Measurements from ENCODE around the gene NXF1. TPM values are rescaled to one million over a fixed set of nuclear protein-coding genes. Genes with fewer than 3 reads are reported as not detected.
A peak's percentile ranks its signal among the peaks of the same experiment; 100 is the strongest.

NXF1 gene
- total and polyA plus RNA-seq, 10 of the 15 experiments (the other 5 are each of a cell fraction or from before 2014, with no cell fraction given), result 20.7 to 84.9 (median 40.6) TPM

DNA sequence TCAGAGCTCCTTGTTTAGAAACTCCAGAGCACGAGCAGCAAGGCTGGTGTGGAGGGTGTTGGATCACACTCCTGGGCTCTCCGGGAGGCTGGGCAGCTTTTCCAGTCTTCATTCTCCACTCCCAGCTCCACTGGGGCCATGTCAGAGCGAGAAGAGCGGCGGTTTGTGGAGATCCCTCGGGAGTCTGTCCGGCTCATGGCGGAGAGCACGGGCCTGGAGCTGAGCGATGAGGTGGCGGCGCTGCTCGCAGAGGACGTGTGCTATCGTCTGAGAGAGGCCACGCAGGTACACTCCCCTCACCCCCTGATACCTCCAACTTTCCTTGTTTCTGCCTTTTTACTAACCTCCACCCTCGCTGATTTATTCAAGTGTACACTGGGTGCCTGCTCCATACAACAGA lies 29.6 kb downstream of the NXF1 start:
- no peak for ATAC-seq
- ChIA-PET POLR2A (interaction anchor here (1.0 to 1.6 kb wide), 3 partner anchors 11 to 22 kb away, joined by 3 to 7 read pairs (median 3); partner anchors contain the start of gene ZBTB3), RAD21 (ENCODE audit: unreplicated experiment) (interaction anchor here (0.6 to 0.9 kb wide), 2 partner anchors 11 to 110 kb away, joined by 3 to 4 read pairs; partner anchors contain the start of genes C11orf98, CSKMT and TMEM179B), CTCF (interaction anchor here (1.3 to 9.6 kb wide), 3 partner anchors 11 to 101 kb away, joined by 3 to 85 read pairs (median 5); partner anchors contain the start of gene TMEM179B), SMC1A (ENCODE audit: uncharacterized antibody, unreplicated experiment) (interaction anchor here (1.2 to 1.8 kb wide), 3 partner anchors 9 to 106 kb away, joined by 3 to 6 read pairs (median 3); no protein-coding TSS in a partner anchor)
- DNase-seq (ENCODE audit: low read depth, low spot score), result no peak
- Histone ChIP-seq H3K4me2 (ENCODE audit: control insufficient read depth, insufficient read depth) (no peak overlapping the region), H3K9me3 (replicated peaks; ENCODE audit: control insufficient read depth, insufficient read depth, low read length) (no peaks in the 10 kb centered on the region), H3K79me2 (ENCODE audit: control insufficient read depth, insufficient read depth, low read length) (peaks cover 12% of the 10 kb centered on the region), H3K27ac (ENCODE audit: control insufficient read depth, insufficient read depth) (no peak overlapping the region), H3K4me1 (ENCODE audit: control insufficient read depth, insufficient read depth, low read length) (peaks cover 8% of the 10 kb centered on the region), H3K36me3 (ENCODE audit: control insufficient read depth in 2 of 2, insufficient read depth in 2 of 2, low read length in 1 of 2) (peaks cover 4 to 13% of the 10 kb centered on the region in 2 experiments; a peak in 2 of 4 replicates), H3K9ac (ENCODE audit: control insufficient read depth, insufficient read depth, low read length) (no peak overlapping the region), H2AFZ (ENCODE audit: control insufficient read depth, low read depth, low read length) (no peak overlapping the region), H4K20me1 (ENCODE audit: control insufficient read depth, insufficient read depth) (no peaks in the 10 kb centered on the region), H3K4me3 (no peak overlapping the region), H3K27me3 (replicated peaks in 1 of 2; ENCODE audit: control insufficient read depth in 2 of 2, insufficient read depth in 2 of 2, low read length in 1 of 2) (no peaks in the 10 kb centered on the region)
- TF ChIP-seq ZNF207 (IDR thresholded peaks at IDR 0.05; ENCODE audit: borderline replicate concordance) (no peak), RBBP5 (conservative IDR thresholded peaks at IDR 0.05) (no peak), MAX (IDR thresholded peaks at IDR 0.05; ENCODE audit: low read depth, low read length) (no peak), NFIC (IDR thresholded peaks at IDR 0.05; ENCODE audit: low read depth, low read length) (no peak), EED (IDR thresholded peaks at IDR 0.05; ENCODE audit: low read depth) (no peak)
- TF ChIP-seq, protein P1, sequence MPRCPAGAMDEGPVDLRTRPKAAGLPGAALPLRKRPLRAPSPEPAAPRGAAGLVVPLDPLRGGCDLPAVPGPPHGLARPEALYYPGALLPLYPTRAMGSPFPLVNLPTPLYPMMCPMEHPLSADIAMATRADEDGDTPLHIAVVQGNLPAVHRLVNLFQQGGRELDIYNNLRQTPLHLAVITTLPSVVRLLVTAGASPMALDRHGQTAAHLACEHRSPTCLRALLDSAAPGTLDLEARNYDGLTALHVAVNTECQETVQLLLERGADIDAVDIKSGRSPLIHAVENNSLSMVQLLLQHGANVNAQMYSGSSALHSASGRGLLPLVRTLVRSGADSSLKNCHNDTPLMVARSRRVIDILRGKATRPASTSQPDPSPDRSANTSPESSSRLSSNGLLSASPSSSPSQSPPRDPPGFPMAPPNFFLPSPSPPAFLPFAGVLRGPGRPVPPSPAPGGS (IDR thresholded peaks at IDR 0.05; ENCODE audit: borderline replicate concordance, insufficient read depth, low read depth, low read length, poor library complexity, severe bottlenecking), result peak; percentile 18
- TF ChIP-seq, protein P2, sequence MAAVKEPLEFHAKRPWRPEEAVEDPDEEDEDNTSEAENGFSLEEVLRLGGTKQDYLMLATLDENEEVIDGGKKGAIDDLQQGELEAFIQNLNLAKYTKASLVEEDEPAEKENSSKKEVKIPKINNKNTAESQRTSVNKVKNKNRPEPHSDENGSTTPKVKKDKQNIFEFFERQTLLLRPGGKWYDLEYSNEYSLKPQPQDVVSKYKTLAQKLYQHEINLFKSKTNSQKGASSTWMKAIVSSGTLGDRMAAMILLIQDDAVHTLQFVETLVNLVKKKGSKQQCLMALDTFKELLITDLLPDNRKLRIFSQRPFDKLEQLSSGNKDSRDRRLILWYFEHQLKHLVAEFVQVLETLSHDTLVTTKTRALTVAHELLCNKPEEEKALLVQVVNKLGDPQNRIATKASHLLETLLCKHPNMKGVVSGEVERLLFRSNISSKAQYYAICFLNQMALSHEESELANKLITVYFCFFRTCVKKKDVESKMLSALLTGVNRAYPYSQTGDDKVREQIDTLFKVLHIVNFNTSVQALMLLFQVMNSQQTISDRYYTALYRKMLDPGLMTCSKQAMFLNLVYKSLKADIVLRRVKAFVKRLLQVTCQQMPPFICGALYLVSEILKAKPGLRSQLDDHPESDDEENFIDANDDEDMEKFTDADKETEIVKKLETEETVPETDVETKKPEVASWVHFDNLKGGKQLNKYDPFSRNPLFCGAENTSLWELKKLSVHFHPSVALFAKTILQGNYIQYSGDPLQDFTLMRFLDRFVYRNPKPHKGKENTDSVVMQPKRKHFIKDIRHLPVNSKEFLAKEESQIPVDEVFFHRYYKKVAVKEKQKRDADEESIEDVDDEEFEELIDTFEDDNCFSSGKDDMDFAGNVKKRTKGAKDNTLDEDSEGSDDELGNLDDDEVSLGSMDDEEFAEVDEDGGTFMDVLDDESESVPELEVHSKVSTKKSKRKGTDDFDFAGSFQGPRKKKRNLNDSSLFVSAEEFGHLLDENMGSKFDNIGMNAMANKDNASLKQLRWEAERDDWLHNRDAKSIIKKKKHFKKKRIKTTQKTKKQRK (IDR thresholded peaks at IDR 0.05; ENCODE audit: low read depth, low read length), result no peak
- in situ Hi-C loops (cut with MboI) (no loop called here), intact Hi-C loops (cut with micrococcal nuclease; ENCODE audit: unreplicated experiment) (no loop called here)
- no peak for FAIRE-seq
- WGBS (ENCODE audit: insufficient coverage, insufficient replicate concordance, low lambda C conversion rate, missing lambda C conversion rate), result 92% methylated on average over 17 of the region's 17 CpGs
- no TSS peak for BruUV-seq (replicated peaks)
